Ovary (tissue), 3 donors: Measurements from ENCODE around the gene ZSWIM7.

Experiments
- CTCF ChIP-seq, 3 donors: fragments of 450-650 bp in 2 of 3; fragments of 200-600 bp in 1 of 3; IDR thresholded peaks; one replicate each; pipeline versions ENCODE4 v1.5.1 to v1.8.0; 2016 to 2022; ENCODE audit warnings: antibody characterized with exemption in 3 of 3, mild to moderate bottlenecking in 1 of 3
- POLR2A ChIP-seq: fragments of 450-650 bp; IDR thresholded peaks from one replicate; pipeline ENCODE4 v1.6.1; 2017; ENCODE audit warnings: antibody characterized with exemption, mild to moderate bottlenecking, moderate library complexity
- donor health status: DM: no; HTN: no; CAD: no.

GRCh38 chr17:15972497-15972951, 27.0 kb downstream of the ZSWIM7 start:
- TF ChIP-seq CTCF (IDR thresholded peaks at IDR 0.05) (no peak), POLR2A (no peak)
